IMR-90 (cell line): ENCODE measurements around the gene ISOC1.

Source experiments
- CEBPB ChIP-seq: IDR thresholded peaks from 2 replicates; pipeline ENCODE4 v1.6.1; 2012; ENCODE audit warnings: low read depth, low read length, improper control_type of control experiment
- CHD1 ChIP-seq: IDR thresholded peaks from 2 replicates; pipeline ENCODE4 v1.6.1; 2012; ENCODE audit warnings: low read depth, low read length, improper control_type of control experiment
- CTCF ChIP-seq: conservative IDR thresholded peaks from 2 replicates; pipeline ENCODE4 v1.5.1; 2012; ENCODE audit warnings: mild to moderate bottlenecking, low read depth, low read length, improper control_type of control experiment
- ELK1 ChIP-seq: fragments of 150-350 bp; IDR thresholded peaks from 2 replicates; pipeline ENCODE4 v1.6.1; 2016; ENCODE audit warnings: low read depth, mild to moderate bottlenecking, low read length, moderate library complexity, borderline replicate concordance
- MXI1 ChIP-seq: IDR thresholded peaks from 2 replicates; pipeline ENCODE4 v1.6.1; 2012; ENCODE audit warnings: low read depth, mild to moderate bottlenecking, low read length, moderate library complexity, borderline replicate concordance
- POLR2A ChIP-seq: IDR thresholded peaks from 2 replicates; pipeline ENCODE4 v1.6.1; 2012; ENCODE audit warnings: mild to moderate bottlenecking, low read depth, low read length
- RAD21 ChIP-seq: IDR thresholded peaks from 2 replicates; pipeline ENCODE4 v1.6.1; 2012; ENCODE audit warnings: low read length, improper control_type of control experiment
- RCOR1 ChIP-seq: IDR thresholded peaks from 2 replicates; pipeline ENCODE4 v1.6.1; 2012; ENCODE audit warnings: mild to moderate bottlenecking, low read length, improper control_type of control experiment; ENCODE audit not compliant: insufficient replicate concordance
- RFX5 ChIP-seq: IDR thresholded peaks from 2 replicates; pipeline ENCODE4 v1.8.0; 2012; ENCODE audit warnings: low read depth, mild to moderate bottlenecking, low read length, moderate library complexity
- SMC3 ChIP-seq: fragments of 150-350 bp; IDR thresholded peaks from 2 replicates; pipeline ENCODE4 v1.6.1; 2016; ENCODE audit warnings: low read depth, mild to moderate bottlenecking, antibody characterized with exemption, low read length, moderate library complexity
- USF2 ChIP-seq: fragments of 150-350 bp; IDR thresholded peaks from 2 replicates; pipeline ENCODE4 v1.6.1; 2017; ENCODE audit warnings: mild to moderate bottlenecking, antibody characterized with exemption, low read length, low read depth

DNA sequence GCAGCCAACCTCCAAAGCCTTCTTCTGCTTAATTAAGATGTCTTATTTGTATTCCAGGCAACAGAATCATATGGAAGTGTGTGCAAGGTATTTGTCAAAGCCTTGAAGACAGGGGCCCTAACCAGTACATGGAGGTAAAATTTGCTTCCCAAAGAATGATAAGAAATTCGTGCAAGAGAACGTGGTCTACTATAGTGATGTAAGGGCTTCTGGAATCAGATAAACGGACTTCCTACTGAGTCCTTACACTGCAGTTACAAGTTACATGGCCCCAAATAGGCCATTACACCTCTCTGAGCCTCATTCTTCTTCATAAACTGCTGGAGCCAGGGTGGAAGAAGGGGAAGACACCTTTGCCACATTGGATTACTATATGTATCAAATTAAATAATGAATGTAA lies 15.9 kb upstream of the ISOC1 start:
- TF ChIP-seq ELK1 = no peak
- no peak for TF ChIP-seq CTCF
- TF ChIP-seq POLR2A = no peak
- no peak for TF ChIP-seq USF2
- no peak for TF ChIP-seq CEBPB
- no peak for TF ChIP-seq SMC3
- no peak for TF ChIP-seq RFX5
- TF ChIP-seq RAD21 = no peak
- no peak for TF ChIP-seq RCOR1
- TF ChIP-seq MXI1 = no peak
- no peak for TF ChIP-seq CHD1
